ENCODE results near the gene FEZ2.

The FEZ2 gene

DNA sequence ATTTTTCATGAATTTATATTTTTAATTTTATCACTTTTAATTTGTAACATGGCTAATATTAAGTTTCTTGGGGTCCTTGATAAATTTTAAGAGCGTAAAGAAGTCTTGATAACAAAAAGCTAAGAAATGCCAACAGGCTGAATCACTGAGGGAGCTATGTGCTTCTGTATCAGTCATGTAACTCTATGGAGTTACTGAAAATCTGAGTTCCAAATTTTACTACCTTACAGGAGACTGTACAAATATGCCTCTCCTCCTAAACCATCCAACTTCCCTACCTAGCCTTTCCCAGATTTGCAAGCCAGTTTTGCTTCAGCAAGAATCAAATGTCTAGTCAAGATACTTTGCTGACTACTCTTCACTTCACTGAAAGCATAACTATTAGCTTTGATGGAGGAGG, 35.7 kb downstream of the FEZ2 start:
- no peak for TF ChIP-seq ZFX (IDR thresholded peaks at IDR 0.05; ENCODE audit: borderline replicate concordance)
- TF ChIP-seq, protein P1, sequence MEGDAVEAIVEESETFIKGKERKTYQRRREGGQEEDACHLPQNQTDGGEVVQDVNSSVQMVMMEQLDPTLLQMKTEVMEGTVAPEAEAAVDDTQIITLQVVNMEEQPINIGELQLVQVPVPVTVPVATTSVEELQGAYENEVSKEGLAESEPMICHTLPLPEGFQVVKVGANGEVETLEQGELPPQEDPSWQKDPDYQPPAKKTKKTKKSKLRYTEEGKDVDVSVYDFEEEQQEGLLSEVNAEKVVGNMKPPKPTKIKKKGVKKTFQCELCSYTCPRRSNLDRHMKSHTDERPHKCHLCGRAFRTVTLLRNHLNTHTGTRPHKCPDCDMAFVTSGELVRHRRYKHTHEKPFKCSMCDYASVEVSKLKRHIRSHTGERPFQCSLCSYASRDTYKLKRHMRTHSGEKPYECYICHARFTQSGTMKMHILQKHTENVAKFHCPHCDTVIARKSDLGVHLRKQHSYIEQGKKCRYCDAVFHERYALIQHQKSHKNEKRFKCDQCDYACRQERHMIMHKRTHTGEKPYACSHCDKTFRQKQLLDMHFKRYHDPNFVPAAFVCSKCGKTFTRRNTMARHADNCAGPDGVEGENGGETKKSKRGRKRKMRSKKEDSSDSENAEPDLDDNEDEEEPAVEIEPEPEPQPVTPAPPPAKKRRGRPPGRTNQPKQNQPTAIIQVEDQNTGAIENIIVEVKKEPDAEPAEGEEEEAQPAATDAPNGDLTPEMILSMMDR (IDR thresholded peaks at IDR 0.05): no peak
- no peak overlapping the region for H3K27ac ChIP-seq

DNA sequence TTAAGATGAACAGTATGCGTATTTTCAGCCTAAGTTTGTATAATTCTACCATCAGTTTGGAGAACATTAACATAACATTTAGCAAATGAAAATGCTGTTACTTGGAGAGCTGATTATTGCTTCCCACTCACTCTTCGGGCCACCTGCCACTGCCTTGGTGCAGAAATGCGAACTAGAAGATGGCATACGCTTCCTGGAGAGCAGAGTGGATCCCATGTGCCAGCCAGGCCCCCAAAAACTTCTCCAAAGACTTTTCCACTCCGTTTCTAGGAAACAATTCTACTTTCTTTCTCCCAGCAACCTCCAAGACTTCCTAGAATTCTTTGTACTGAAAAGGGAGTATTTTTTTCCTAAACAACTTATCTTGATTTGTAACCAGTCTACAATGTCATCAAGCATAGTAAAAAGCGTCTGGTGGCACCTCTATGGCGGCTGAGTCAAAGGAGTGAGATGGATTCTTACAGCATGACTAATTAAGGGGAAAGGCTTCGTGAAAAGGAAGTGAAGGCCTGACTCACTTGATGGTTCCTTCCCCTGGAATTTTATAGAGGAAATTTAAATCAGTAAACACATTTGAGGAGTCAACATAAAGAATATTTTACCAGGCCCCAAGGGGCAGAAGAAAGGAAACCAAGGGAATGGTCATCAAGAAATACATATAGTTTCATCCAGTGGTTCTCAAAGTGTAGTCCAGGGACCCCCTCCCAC, 36.6 kb downstream of the FEZ2 start:
- no peak overlapping the region for H3K27ac ChIP-seq
- TF ChIP-seq ZFX (IDR thresholded peaks at IDR 0.05; ENCODE audit: borderline replicate concordance): no peak
- TF ChIP-seq, protein P1 (IDR thresholded peaks at IDR 0.05): no peak

DNA sequence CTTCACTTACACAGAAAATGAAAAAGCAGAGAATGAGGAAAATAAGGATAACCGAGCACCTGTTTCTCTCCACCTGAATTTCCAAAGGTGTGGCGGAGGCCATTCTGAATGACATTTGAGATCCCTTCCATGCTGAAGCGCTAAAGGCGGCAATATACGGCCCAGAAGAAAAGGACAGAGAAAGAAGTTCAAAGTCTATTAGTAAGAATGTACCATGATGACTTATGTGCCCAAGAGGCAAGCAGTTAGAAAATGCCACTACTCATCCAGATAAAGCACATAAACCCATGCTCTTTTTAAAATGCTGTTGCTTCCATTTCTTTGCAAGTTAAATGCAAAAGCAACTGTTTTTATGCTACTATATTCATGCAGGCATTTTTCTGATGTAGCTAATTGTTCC, 37.2 kb downstream of the FEZ2 start:
- H3K27ac ChIP-seq: no peak overlapping the region
- TF ChIP-seq, protein P1 (IDR thresholded peaks at IDR 0.05): no peak
- TF ChIP-seq ZFX (IDR thresholded peaks at IDR 0.05; ENCODE audit: borderline replicate concordance): no peak

DNA sequence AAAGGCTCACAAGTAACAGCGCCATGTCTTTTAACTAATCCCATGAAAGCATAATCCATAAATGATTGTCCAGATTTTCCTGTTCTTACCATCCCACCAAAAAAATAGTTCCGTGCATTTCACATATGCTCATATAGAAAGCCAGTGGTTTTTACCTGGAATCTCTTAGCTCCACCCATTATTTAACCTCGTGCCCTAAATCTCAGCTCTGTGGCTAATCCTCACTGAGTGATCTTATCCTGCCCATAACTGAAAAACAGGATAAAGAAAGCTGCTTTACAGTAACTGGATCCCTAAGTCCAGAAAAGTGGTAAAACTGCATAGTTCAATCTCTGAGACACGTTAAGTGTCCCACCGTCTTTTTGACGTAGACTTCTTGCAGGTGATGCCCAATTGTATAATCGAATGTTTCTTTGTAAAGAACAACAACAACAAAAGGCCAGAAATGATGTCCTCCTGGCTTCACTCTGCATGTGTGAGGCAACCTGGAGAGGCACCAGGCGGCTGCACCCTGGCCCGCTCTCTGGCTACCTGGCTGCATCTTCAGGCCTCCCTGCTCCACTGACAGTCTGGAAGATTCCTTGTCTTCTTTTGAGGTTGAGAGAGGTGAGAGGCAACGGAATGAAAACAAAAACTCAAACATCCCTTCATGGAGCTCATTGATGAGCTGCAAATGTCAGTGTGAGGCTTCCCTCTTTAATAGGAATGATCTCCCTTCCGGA, 38.6 kb downstream of the FEZ2 start:
- TF ChIP-seq, protein P1 (IDR thresholded peaks at IDR 0.05): no peak
- TF ChIP-seq ZFX (IDR thresholded peaks at IDR 0.05; ENCODE audit: borderline replicate concordance): no peak
- no peak overlapping the region for H3K27ac ChIP-seq

DNA sequence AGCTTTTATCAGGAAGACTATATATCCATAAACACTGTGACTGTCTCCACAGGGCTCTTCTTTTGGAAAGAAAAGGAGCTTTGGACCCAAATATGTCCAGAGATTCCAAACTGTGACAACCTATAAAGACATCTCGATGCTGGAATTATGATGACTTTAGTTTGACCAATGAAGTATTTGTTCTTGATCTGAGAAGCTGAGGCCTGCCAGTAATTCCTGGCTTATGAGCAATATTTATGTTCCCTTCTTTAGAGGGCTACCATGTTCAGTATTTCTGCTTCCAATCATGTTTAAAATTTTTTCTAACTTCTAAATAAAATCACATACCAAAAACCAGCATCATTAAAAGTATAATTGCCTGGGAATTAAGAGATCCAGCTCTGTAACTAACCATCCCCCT, 41.1 kb downstream of the FEZ2 start:
- TF ChIP-seq, protein P1 (IDR thresholded peaks at IDR 0.05): no peak
- no peak for TF ChIP-seq ZFX (IDR thresholded peaks at IDR 0.05; ENCODE audit: borderline replicate concordance)
- H3K27ac ChIP-seq: no peak overlapping the region

DNA sequence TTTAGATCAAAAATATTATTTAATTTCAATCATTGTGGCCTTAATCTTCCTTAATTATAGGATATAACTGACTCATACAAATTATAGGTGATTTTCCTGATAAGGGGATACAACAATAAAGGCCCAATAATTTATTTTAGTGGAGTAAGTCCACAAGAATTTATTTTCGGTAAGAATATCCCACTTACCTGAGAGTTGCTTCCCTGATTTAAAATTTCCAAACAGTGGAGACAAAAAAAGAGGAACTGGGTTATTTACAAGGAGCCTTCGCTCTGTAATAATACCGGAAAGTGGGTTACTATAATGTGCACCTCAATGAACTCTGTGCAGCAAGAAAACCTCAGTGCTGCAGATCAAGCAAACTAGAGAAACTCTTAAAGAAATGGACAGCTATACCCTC, 42.2 kb downstream of the FEZ2 start:
- no peak for TF ChIP-seq ZFX (IDR thresholded peaks at IDR 0.05; ENCODE audit: borderline replicate concordance)
- TF ChIP-seq, protein P1 (IDR thresholded peaks at IDR 0.05): no peak
- no peak overlapping the region for H3K27ac ChIP-seq

DNA sequence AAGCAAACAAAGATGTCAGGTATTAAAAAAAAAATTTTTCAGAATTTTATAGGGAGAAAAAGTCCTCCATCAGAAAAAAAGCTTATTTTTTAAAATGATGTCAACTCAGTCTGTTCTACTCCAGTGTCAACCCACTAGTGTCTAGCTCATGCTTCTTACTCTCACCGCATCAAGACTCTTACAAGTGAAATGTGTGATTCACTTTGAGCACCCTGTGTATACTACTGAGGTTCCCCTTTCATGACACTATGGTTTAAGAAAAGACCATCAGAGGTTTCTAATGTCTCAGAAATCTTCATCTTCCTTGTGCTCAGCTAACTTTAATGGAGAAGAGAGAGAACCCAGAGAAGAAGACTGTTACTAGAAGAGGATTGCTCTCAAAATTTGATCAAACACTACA, 43.4 kb downstream of the FEZ2 start:
- TF ChIP-seq, protein P1 (IDR thresholded peaks at IDR 0.05): no peak
- TF ChIP-seq ZFX (IDR thresholded peaks at IDR 0.05; ENCODE audit: borderline replicate concordance): no peak
- no peak overlapping the region for H3K27ac ChIP-seq

Data from 22Rv1 (cell line).